ENCODE data around the gene SH2D3A. TPM values are rescaled to one million over a fixed set of nuclear protein-coding genes. Genes with fewer than 3 reads are reported as not detected.

SH2D3A gene
- total RNA-seq, 1 experiment from 2014 or later = 2.2 TPM

- ATAC-seq = no peak
- POLR2A ChIA-PET = no interaction called here
- BruUV-seq (replicated peaks) = no TSS peak
- intact Hi-C loops (cut with micrococcal nuclease; ENCODE audit: unreplicated experiment) (no loop called here), in situ Hi-C loops (cut with HindIII; ENCODE audit: low pct_unique_long_range_greater_than_20kb, low sequenced_read_pairs) (no loop called here)
- Histone ChIP-seq H3K27ac (ENCODE audit: low read length) (no peak overlapping the region), H3K4me1 (ENCODE audit: control insufficient read depth, insufficient read depth, low read length) (no peaks in the 10 kb centered on the region), H3K27me3 (ENCODE audit: control insufficient read depth, insufficient read depth, low read length) (no peaks in the 10 kb centered on the region), H3K4me3 (ENCODE audit: low read depth in 2 of 2, low read length in 2 of 2) (no peak overlapping the region), H3K36me3 (ENCODE audit: control insufficient read depth, insufficient read depth, low read length) (no peaks in the 10 kb centered on the region), H3K9me3 (ENCODE audit: control insufficient read depth, insufficient read depth, low read depth, low read length) (no peaks in the 10 kb centered on the region)
- CTCF ChIA-PET = no interaction called here
- no peak for DNase-seq (ENCODE audit: low read depth, low spot score)
- TF ChIP-seq REST (IDR thresholded peaks at IDR 0.05; ENCODE audit: insufficient read depth in 1 of 2, low read depth in 2 of 2, low read length in 1 of 2) (no peak), TCF7L2 (IDR thresholded peaks at IDR 0.05; ENCODE audit: low read depth, low read length) (no peak), SIN3A (IDR thresholded peaks at IDR 0.05; ENCODE audit: borderline replicate concordance, insufficient read depth, low read depth, low read length) (no peak), CTCF (IDR thresholded peaks at IDR 0.05) (no peak), POLR2AphosphoS5 (IDR thresholded peaks at IDR 0.05; ENCODE audit: low read depth, low read length) (no peak)
Observed at GRCh38 chr19:6706633-6706958, 60.6 kb downstream of the SH2D3A start.

- Histone ChIP-seq H3K4me1 (ENCODE audit: control insufficient read depth, insufficient read depth, low read length) (no peaks in the 10 kb centered on the region), H3K27me3 (ENCODE audit: control insufficient read depth, insufficient read depth, low read length) (no peaks in the 10 kb centered on the region), H3K36me3 (ENCODE audit: control insufficient read depth, insufficient read depth, low read length) (no peaks in the 10 kb centered on the region), H3K27ac (ENCODE audit: low read length) (no peak overlapping the region), H3K9me3 (ENCODE audit: control insufficient read depth, insufficient read depth, low read depth, low read length) (no peaks in the 10 kb centered on the region), H3K4me3 (ENCODE audit: low read depth in 2 of 2, low read length in 2 of 2) (no peak overlapping the region)
- no peak for TF ChIP-seq REST (IDR thresholded peaks at IDR 0.05; ENCODE audit: insufficient read depth in 1 of 2, low read depth in 2 of 2, low read length in 1 of 2)
- TF ChIP-seq SIN3A (IDR thresholded peaks at IDR 0.05; ENCODE audit: borderline replicate concordance, insufficient read depth, low read depth, low read length) = no peak
- TF ChIP-seq POLR2AphosphoS5 (IDR thresholded peaks at IDR 0.05; ENCODE audit: low read depth, low read length) = no peak
- no peak for TF ChIP-seq TCF7L2 (IDR thresholded peaks at IDR 0.05; ENCODE audit: low read depth, low read length)
- TF ChIP-seq CTCF (IDR thresholded peaks at IDR 0.05) = no peak
- no TSS peak for BruUV-seq (replicated peaks)
- intact Hi-C loops (cut with micrococcal nuclease; ENCODE audit: unreplicated experiment) (no loop called here), in situ Hi-C loops (cut with HindIII; ENCODE audit: low pct_unique_long_range_greater_than_20kb, low sequenced_read_pairs) (no loop called here)
- CTCF ChIA-PET = no interaction called here
- no peak for DNase-seq (ENCODE audit: low read depth, low spot score)
- ATAC-seq = no peak
- POLR2A ChIA-PET = no interaction called here
Observed at GRCh38 chr19:6705931-6706632, 61.2 kb downstream of the SH2D3A start.
